OCI-LY1 (cell line): Measurements from ENCODE around the gene PTPRN2.

Source experiments
- H2AFZ ChIP-seq: fragments of 200-600 bp; sonication (generic), shearing (Covaris generic); 2 replicates; pipeline ENCODE4 v1.6.0; 2014; ENCODE audit warnings: antibody characterized with exemption, mild to moderate bottlenecking, low read length
- H3F3A ChIP-seq: fragments of 200-600 bp; sonication (generic), shearing (Covaris generic); 2 replicates; pipeline ENCODE4 v1.6.0; 2014; ENCODE audit warnings: mild to moderate bottlenecking, antibody characterized with exemption, low read length, moderate library complexity; ENCODE audit not compliant: insufficient read depth
- H3K27ac ChIP-seq: fragments of 200-600 bp; sonication (generic); 2 replicates; pipeline ENCODE4 v1.5.1; 2014; ENCODE audit warnings: low read length, mixed run types, mild to moderate bottlenecking, low read depth; ENCODE audit not compliant: poor library complexity, severe bottlenecking
- H3K27me3 ChIP-seq: fragments of 200-600 bp; sonication (generic); 2 replicates; pipeline ENCODE4 v1.6.0; 2014; ENCODE audit warnings: antibody characterized with exemption, mild to moderate bottlenecking, low read length, moderate library complexity; ENCODE audit not compliant: insufficient read depth
- H3K36me3 ChIP-seq: fragments of 200-600 bp; sonication (generic); 2 replicates; pipeline ENCODE4 v1.6.1; 2014; ENCODE audit warnings: mild to moderate bottlenecking, antibody characterized with exemption, low read length, moderate library complexity, mixed read lengths; ENCODE audit not compliant: insufficient read depth
- H3K4me1 ChIP-seq: fragments of 200-600 bp; sonication (generic); 2 replicates; pipeline ENCODE4 v1.5.1; 2014; ENCODE audit warnings: mild to moderate bottlenecking, low read length, moderate library complexity; ENCODE audit not compliant: insufficient read depth, severe bottlenecking
- H3K4me2 ChIP-seq: fragments of 200-600 bp; sonication (generic), shearing (Covaris generic); 2 replicates; pipeline ENCODE4 v1.6.1; 2014; ENCODE audit warnings: low read length
- H3K4me3 ChIP-seq: fragments of 200-600 bp; sonication (generic); 2 replicates; pipeline ENCODE4 v1.5.1; 2014; ENCODE audit warnings: low read length, low read depth, mild to moderate bottlenecking, mixed read lengths; ENCODE audit not compliant: poor library complexity, severe bottlenecking
- H3K79me2 ChIP-seq: fragments of 200-600 bp; shearing (Covaris generic); 2 replicates; pipeline ENCODE4 v1.6.1; 2016; ENCODE audit warnings: mixed run types, low read length, mixed read lengths; ENCODE audit not compliant: insufficient read depth
- H3K9ac ChIP-seq: fragments of 200-600 bp; sonication (generic), shearing (Covaris generic); 2 replicates; pipeline ENCODE4 v1.6.1; 2014; ENCODE audit warnings: mild to moderate bottlenecking, low read length, mixed read lengths
- H3K9me2 ChIP-seq: fragments of 200-600 bp; sonication (generic), shearing (Covaris generic); 2 replicates; pipeline ENCODE4 v1.6.1; 2014; ENCODE audit warnings: low read depth, mild to moderate bottlenecking, low read length, mixed read lengths
- H3K9me3 ChIP-seq: fragments of 200-600 bp; shearing (Covaris generic); 2 replicates; pipeline ENCODE4 v1.6.1; 2014; ENCODE audit warnings: low read length, mixed read lengths
- H4K20me1 ChIP-seq: fragments of 200-600 bp; sonication (generic), shearing (Covaris generic); 2 replicates; pipeline ENCODE4 v1.6.0; 2016; ENCODE audit warnings: mild to moderate bottlenecking, low read length; ENCODE audit not compliant: insufficient read depth
- CTCF ChIP-seq: fragments of 200-600 bp; sonication (generic), shearing (Covaris generic); IDR thresholded peaks from 2 replicates; pipeline ENCODE4 v1.5.1; 2017; ENCODE audit warnings: mild to moderate bottlenecking, antibody characterized with exemption, low read length, moderate library complexity, mixed read lengths
- EZH2 ChIP-seq: fragments of 200-600 bp; sonication (generic), shearing (Covaris generic); IDR thresholded peaks from 2 replicates; pipeline ENCODE4 v1.8.0; 2017; ENCODE audit warnings: borderline replicate concordance, mixed run types, mild to moderate bottlenecking, antibody characterized with exemption, low read length, moderate library complexity, mixed read lengths

Gene PTPRN2

GRCh38 chr7:157611341-157611740 is 976.3 kb downstream of the PTPRN2 start:
- H4K20me1 ChIP-seq = no peaks in the 10 kb centered on the region
- H3K4me2 ChIP-seq = no peak overlapping the region
- no peak overlapping the region for H3K9ac ChIP-seq
- no peaks in the 10 kb centered on the region for H3K79me2 ChIP-seq
- H3K27me3 ChIP-seq = no peaks in the 10 kb centered on the region
- no peaks in the 10 kb centered on the region for H3F3A ChIP-seq
- H3K9me3 ChIP-seq = no peaks in the 10 kb centered on the region
- no peak overlapping the region for H2AFZ ChIP-seq
- H3K4me1 ChIP-seq = no peaks in the 10 kb centered on the region
- no peak overlapping the region for H3K4me3 ChIP-seq
- TF ChIP-seq EZH2 (no peak), CTCF (no peak)
- no peak overlapping the region for H3K27ac ChIP-seq
- H3K36me3 ChIP-seq = no peaks in the 10 kb centered on the region
- H3K9me2 ChIP-seq = no peaks in the 10 kb centered on the region

GRCh38 chr7:157610671-157611295 is 976.8 kb downstream of the PTPRN2 start:
- Histone ChIP-seq H3K9ac (no peak overlapping the region), H3K9me3 (no peaks in the 10 kb centered on the region), H3K4me1 (no peaks in the 10 kb centered on the region), H3K36me3 (no peaks in the 10 kb centered on the region), H3K9me2 (no peaks in the 10 kb centered on the region), H3K27ac (no peak overlapping the region), H3F3A (no peaks in the 10 kb centered on the region), H3K79me2 (no peaks in the 10 kb centered on the region), H3K4me3 (no peak overlapping the region), H3K27me3 (no peaks in the 10 kb centered on the region; the same call in 1 of the 2 replicates), H3K4me2 (no peak overlapping the region), H2AFZ (no peak overlapping the region), H4K20me1 (no peaks in the 10 kb centered on the region)
- TF ChIP-seq EZH2 (no peak), CTCF (no peak)

GRCh38 chr7:157609932-157610640 is 977.5 kb downstream of the PTPRN2 start:
- no peaks in the 10 kb centered on the region for H3K36me3 ChIP-seq
- H3K27ac ChIP-seq = no peak overlapping the region
- H3F3A ChIP-seq = no peaks in the 10 kb centered on the region
- no peaks in the 10 kb centered on the region for H3K9me2 ChIP-seq
- no peak overlapping the region for H2AFZ ChIP-seq
- no peak for TF ChIP-seq EZH2
- no peak for TF ChIP-seq CTCF
- H4K20me1 ChIP-seq = no peaks in the 10 kb centered on the region
- no peak overlapping the region for H3K4me3 ChIP-seq
- H3K9me3 ChIP-seq = no peaks in the 10 kb centered on the region
- H3K9ac ChIP-seq = no peak overlapping the region
- H3K27me3 ChIP-seq = no peaks in the 10 kb centered on the region; the same call in 1 of the 2 replicates
- no peaks in the 10 kb centered on the region for H3K4me1 ChIP-seq
- no peak overlapping the region for H3K4me2 ChIP-seq
- H3K79me2 ChIP-seq = no peaks in the 10 kb centered on the region
